Epithelial cell of esophagus (primary cell): ENCODE results near the gene CALCB.
A peak's percentile ranks its signal among the peaks of the same experiment; 100 is the strongest.

ENCODE experiments used
- DNase-seq: peaks from one replicate; pipeline ENCODE4 v3.0.0; 2010; ENCODE audit warnings: low read depth
- H3K4me3 ChIP-seq: 2 replicates; pipeline ENCODE4 v1.5.1; 2011; ENCODE audit warnings: mild to moderate bottlenecking, low read length, control low read depth
- TF ChIP-seq, protein P1 (sequence below): IDR thresholded peaks from 2 replicates; pipeline ENCODE4 v1.5.1; 2011; ENCODE audit warnings: low read depth, mild to moderate bottlenecking, low read length, control low read depth, inconsistent platforms; ENCODE audit not compliant: insufficient read depth; ENCODE audit errors: missing control alignments

CALCB gene

DNA sequence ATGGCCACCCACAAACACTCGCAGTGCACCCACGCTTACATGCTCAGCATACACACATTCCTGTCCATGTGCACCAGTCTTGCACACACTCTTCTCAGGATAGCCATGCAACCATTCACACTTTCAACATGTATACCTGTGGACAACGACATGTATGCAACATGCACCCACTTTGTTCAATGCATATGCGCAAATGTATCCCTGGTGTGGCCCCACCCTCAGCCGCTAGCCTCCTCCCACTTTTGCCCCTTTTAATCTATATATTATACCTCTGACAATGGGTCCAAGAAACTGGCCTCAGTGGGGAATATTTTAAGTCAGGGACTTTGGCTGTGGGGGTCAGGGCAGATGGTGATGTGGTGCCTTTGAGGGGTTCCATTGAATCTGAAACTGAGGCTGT is 42.3 kb downstream of the CALCB start:
- TF ChIP-seq, protein P1, sequence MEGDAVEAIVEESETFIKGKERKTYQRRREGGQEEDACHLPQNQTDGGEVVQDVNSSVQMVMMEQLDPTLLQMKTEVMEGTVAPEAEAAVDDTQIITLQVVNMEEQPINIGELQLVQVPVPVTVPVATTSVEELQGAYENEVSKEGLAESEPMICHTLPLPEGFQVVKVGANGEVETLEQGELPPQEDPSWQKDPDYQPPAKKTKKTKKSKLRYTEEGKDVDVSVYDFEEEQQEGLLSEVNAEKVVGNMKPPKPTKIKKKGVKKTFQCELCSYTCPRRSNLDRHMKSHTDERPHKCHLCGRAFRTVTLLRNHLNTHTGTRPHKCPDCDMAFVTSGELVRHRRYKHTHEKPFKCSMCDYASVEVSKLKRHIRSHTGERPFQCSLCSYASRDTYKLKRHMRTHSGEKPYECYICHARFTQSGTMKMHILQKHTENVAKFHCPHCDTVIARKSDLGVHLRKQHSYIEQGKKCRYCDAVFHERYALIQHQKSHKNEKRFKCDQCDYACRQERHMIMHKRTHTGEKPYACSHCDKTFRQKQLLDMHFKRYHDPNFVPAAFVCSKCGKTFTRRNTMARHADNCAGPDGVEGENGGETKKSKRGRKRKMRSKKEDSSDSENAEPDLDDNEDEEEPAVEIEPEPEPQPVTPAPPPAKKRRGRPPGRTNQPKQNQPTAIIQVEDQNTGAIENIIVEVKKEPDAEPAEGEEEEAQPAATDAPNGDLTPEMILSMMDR = no peak
- H3K4me3 ChIP-seq = no peak overlapping the region

DNA sequence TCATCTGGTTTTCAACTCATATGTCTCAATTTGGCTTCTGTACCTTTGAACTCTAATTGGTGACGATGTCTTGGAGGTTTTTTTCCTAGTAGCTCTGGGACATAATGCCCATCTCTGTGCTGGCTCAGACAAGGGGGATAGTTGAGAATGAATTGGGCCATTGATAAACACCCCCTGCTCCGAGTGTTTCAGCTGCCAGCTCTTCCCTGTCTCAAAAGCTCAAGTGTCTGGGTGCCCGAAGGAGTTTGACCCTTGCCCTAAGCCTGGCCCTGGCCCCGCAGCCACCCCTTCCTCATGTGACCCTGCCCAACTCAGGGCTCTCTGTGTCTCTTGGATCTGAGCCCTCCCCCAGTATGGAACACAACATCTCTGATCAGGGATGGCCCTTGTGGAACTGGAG is 44.4 kb downstream of the CALCB start:
- TF ChIP-seq, protein P1 = no peak
- DNase-seq = no peak

More for the DNA sequence above, 42.3 kb downstream of the CALCB start:
- DNase-seq = no peak

GRCh38 chr11:15118431-15118830 is 45.0 kb downstream of the CALCB start:
- DNase-seq = peak; percentile 44
- TF ChIP-seq, protein P1 = no peak
- no peak overlapping the region for H3K4me3 ChIP-seq

More for the DNA sequence above, 44.4 kb downstream of the CALCB start:
- no peak overlapping the region for H3K4me3 ChIP-seq

GRCh38 chr11:15119352-15119751 is 46.0 kb downstream of the CALCB start:
- H3K4me3 ChIP-seq = no peak overlapping the region
- TF ChIP-seq, protein P1 = no peak
- DNase-seq = no peak

DNA sequence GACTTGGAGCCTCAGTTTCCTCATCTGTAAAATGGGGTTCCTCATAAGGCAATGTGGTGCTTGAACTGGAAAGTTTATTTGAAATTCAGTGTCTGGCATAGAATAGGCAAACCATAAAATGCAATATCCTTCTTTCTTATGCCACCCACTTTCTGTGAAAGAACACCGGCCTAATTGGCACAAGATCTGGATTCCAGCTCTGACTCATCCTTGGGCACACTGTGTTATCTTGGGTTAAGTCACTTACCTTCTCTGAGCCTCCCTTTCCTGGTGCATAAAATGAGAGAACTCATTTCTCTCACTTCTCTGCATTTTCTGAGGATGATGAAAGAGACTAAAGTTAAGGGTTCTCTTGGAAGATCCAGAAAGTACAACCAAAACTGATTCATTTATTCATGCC is 46.4 kb downstream of the CALCB start:
- TF ChIP-seq, protein P1 = no peak
- peak; percentile 60 for DNase-seq
- no peak overlapping the region for H3K4me3 ChIP-seq

GRCh38 chr11:15123849-15124248 is 50.5 kb downstream of the CALCB start:
- TF ChIP-seq, protein P1 = no peak
- no peak overlapping the region for H3K4me3 ChIP-seq
- DNase-seq = peak; percentile 90

DNA sequence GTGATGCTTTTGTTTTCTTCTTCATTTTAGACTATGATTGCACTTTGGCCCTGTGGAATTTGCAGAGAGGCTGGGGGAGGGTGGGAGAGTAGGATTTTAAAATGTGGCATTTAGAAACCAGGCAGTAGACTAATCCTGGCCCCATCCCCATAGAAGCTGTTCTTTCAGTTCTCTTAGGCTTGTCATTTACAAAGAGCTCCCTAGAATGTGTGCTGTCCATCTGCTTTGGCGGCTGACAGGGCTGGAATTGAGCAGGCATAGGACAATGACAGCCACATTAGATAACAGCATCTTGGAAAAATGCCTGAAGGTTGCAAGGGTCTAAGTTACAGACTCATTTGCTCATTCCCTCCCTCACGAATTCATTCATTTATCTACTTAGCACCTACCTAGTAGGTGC is 51.1 kb downstream of the CALCB start:
- DNase-seq = no peak
- TF ChIP-seq, protein P1 = no peak

More for the DNA sequence above, 51.1 kb downstream of the CALCB start:
- no peak overlapping the region for H3K4me3 ChIP-seq
